ENCODE results near the gene BTBD3. TPM values are rescaled to one million over a fixed set of nuclear protein-coding genes. Genes with fewer than 3 reads are reported as not detected.

Gene BTBD3
- total and polyA plus RNA-seq, 8 donors, result 9.2 to 21.4 (median 17.2) TPM

DNA sequence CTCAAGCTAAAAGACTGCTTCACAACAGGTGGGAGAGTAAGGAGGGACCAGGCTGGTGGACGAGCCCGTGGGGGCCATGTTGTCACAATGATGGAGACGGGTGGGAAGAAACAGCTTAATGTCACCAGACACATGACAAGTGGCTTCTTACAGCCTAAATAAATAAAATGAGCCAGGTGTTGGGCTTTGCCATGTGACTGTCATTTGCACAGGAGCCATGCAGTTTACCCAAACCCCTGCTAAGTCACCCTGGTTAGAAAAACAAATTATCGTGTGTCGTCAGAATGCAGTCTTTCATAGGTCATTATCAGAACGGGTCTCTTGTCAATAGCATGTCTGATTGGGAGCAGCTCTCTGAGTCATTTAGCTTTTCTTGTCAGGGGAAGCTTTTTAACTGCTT, 18.5 kb downstream of the BTBD3 start:
- Histone ChIP-seq H3K27me3 (no peaks in the 10 kb centered on the region), H3K27ac (no peak overlapping the region), H3K4me1 (no peaks in the 10 kb centered on the region), H3K36me3 (no peaks in the 10 kb centered on the region), H3K9me3 (no peaks in the 10 kb centered on the region), H3K4me3 (no peak overlapping the region)
- intact Hi-C loops (cut with DNase I), result no loop called here
- TF ChIP-seq, protein P1, sequence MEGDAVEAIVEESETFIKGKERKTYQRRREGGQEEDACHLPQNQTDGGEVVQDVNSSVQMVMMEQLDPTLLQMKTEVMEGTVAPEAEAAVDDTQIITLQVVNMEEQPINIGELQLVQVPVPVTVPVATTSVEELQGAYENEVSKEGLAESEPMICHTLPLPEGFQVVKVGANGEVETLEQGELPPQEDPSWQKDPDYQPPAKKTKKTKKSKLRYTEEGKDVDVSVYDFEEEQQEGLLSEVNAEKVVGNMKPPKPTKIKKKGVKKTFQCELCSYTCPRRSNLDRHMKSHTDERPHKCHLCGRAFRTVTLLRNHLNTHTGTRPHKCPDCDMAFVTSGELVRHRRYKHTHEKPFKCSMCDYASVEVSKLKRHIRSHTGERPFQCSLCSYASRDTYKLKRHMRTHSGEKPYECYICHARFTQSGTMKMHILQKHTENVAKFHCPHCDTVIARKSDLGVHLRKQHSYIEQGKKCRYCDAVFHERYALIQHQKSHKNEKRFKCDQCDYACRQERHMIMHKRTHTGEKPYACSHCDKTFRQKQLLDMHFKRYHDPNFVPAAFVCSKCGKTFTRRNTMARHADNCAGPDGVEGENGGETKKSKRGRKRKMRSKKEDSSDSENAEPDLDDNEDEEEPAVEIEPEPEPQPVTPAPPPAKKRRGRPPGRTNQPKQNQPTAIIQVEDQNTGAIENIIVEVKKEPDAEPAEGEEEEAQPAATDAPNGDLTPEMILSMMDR (IDR thresholded peaks at IDR 0.05), result no peak
- FAIRE-seq (no peak), ATAC-seq (peak in 2 of 4 donors; percentile 38 to 62), DNase-seq (no peak)
- 47 to 48% methylated on average over 6 of the region's 6 CpGs for WGBS, 2 donors

DNA sequence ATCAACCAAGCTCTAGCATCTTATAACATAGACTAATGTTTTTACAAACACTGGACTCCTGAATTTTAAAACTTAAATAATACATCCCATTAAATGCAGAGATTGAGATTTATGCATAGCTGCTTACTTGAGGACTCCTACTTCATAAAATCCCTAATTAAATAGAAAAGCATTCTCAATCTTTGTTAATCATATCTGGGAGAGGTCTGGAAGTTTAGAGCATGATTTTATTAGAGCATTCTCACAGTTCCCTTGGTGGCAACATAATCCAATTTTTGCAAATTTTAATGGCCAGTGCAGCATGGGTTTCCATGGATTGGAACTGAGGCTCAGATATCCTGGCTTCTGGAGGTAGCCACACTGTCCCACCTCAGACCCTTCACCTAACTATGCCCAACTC, 19.5 kb downstream of the BTBD3 start:
- Histone ChIP-seq H3K9me3 (no peaks in the 10 kb centered on the region), H3K4me3 (no peak overlapping the region), H3K27me3 (no peaks in the 10 kb centered on the region), H3K4me1 (no peaks in the 10 kb centered on the region), H3K27ac (no peak overlapping the region), H3K36me3 (no peaks in the 10 kb centered on the region)
- TF ChIP-seq, protein P1 (IDR thresholded peaks at IDR 0.05), result no peak
- intact Hi-C loops (cut with DNase I), result no loop called here
- ATAC-seq, result no peak
- FAIRE-seq, result no peak
- DNase-seq, result no peak

DNA sequence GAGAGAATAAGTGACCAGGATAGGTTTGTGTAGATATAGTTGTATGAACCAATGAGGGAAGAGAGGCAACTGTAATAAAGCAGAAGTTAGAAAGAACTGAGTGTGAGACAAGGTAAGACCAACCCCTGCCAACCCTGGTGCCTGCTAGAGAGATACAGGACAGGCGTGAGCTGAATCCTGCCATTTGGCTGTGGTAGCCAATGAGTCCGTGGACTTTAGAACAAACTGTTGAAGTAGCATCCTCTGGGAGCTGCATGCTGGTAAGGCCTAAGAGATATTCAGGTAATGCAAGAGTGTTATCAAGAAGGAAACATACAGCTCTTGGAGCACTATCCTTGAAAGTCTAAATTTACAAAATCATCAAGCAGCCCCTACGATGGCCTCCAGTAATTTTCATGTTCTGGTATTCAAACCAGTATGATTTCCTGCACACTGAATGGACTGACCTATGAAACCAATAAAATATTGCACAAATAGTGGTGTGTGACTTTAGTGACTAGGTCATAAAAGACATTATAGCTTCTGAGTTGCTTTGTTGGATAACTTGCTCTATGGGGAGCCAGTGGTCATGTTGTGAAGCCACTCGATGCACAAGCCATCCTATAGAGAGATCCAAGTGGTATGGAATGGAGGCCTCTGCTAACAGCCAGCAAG, 24.0 kb downstream of the BTBD3 start:
- DNase-seq, result no peak
- Histone ChIP-seq H3K27ac (no peak overlapping the region), H3K27me3 (no peaks in the 10 kb centered on the region), H3K36me3 (no peaks in the 10 kb centered on the region), H3K4me3 (no peak overlapping the region), H3K9me3 (no peaks in the 10 kb centered on the region), H3K4me1 (no peaks in the 10 kb centered on the region)
- ATAC-seq, result no peak
- TF ChIP-seq, protein P1 (IDR thresholded peaks at IDR 0.05), result no peak
- FAIRE-seq, result no peak
- intact Hi-C loops (cut with DNase I), result no loop called here
- 94 to 96% methylated on average over 4 of the region's 4 CpGs for WGBS, 2 donors

DNA sequence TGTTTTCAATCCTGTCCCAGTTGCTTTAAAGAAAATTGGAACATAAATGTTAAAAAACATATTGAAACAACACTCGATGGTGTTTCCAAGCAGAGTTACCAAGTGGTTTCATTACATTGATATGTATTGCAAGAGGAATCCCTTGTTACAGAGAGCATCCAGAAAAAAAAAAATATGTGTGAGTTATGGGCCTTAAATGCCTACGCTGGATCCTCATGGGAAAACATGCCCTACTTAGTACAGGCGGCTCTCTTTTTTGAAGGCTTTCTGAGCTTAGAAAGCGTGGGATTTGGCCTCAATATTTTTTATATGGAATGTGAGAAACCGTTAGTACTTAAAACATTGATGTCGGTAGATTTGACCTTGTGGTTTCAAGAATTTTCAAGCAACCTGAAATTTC, 26.1 kb downstream of the BTBD3 start:
- Histone ChIP-seq H3K27me3 (no peaks in the 10 kb centered on the region), H3K4me3 (no peak overlapping the region), H3K4me1 (no peaks in the 10 kb centered on the region), H3K27ac (no peak overlapping the region), H3K36me3 (no peaks in the 10 kb centered on the region), H3K9me3 (no peaks in the 10 kb centered on the region)
- TF ChIP-seq, protein P1 (IDR thresholded peaks at IDR 0.05), result no peak
- no peak for FAIRE-seq
- intact Hi-C loops (cut with DNase I), result no loop called here
- ATAC-seq, result no peak
- WGBS, 2 donors, result 94 to 95% methylated on average over 6 of the region's 6 CpGs
- DNase-seq, result no peak

DNA sequence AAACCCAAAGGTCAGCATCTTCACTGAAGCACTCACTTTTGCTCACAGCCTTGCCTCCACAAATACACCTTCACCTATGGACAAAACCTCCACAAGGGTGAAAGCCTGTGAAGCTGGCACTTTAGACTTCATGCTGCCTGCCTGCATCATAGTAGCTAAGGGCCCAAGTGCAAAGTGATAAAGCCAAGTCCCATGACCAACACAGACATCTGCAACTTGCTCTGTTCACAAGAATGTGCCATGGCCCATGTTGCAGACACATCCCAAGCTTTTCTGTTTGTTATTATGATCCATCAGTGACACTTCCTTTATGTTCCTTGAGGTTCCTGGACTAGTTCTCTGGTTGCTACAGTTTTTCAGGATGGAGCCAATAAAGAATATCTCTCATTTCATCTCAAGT, 31.1 kb downstream of the BTBD3 start:
- no peaks in the 10 kb centered on the region for H3K27me3 ChIP-seq
- no peak overlapping the region for H3K27ac ChIP-seq
- no peak for ATAC-seq
- no peak for FAIRE-seq
- intact Hi-C loops (cut with DNase I), result no loop called here
- no peak for DNase-seq
- H3K4me1 ChIP-seq, result no peaks in the 10 kb centered on the region
- TF ChIP-seq, protein P1 (IDR thresholded peaks at IDR 0.05), result no peak
- H3K4me3 ChIP-seq, result no peak overlapping the region
- no peaks in the 10 kb centered on the region for H3K36me3 ChIP-seq
- no peaks in the 10 kb centered on the region for H3K9me3 ChIP-seq

Data from pancreas (tissue), 10 donors.